Muscle of leg (tissue), 11 donors: Measurements from ENCODE around the gene NLRP1. TPM values are rescaled to one million over a fixed set of nuclear protein-coding genes. Genes with fewer than 3 reads are reported as not detected.
A peak's percentile ranks its signal among the peaks of the same experiment; 100 is the strongest.

Experiments used
- DNase-seq: peaks from one replicate; pipeline ENCODE4 v3.0.0; 2013
- H3K27ac ChIP-seq: one replicate; pipeline ENCODE4 v1.5.1; 2013; ENCODE audit warnings: mild to moderate bottlenecking, low read length, control low read depth
- H3K27me3 ChIP-seq: one replicate; pipeline ENCODE4 v1.6.1; 2013; ENCODE audit warnings: low read length; ENCODE audit not compliant: control insufficient read depth, insufficient read depth
- H3K36me3 ChIP-seq: one replicate; pipeline ENCODE4 v1.6.1; 2013; ENCODE audit warnings: low read length; ENCODE audit not compliant: control insufficient read depth, insufficient read depth
- H3K4me1 ChIP-seq: one replicate; pipeline ENCODE4 v1.6.1; 2013; ENCODE audit warnings: low read length; ENCODE audit not compliant: control insufficient read depth, insufficient read depth
- H3K4me3 ChIP-seq: one replicate; pipeline ENCODE4 v1.5.1; 2013; ENCODE audit warnings: low read length, control low read depth
- H3K9me3 ChIP-seq: replicated peaks from 2 replicates; pipeline ENCODE4 v1.6.1; 2013; ENCODE audit warnings: low read depth, low read length; ENCODE audit not compliant: control insufficient read depth
- WGBS: methylation state at CpG from one replicate; pipeline ENCODE4 v1.1.5; 2013; ENCODE audit warnings: missing lambda C conversion rate; ENCODE audit not compliant: insufficient coverage; 5-methylcytosine and 5-hydroxymethylcytosine counted together
- polyA plus RNA-seq, 8 donors: library from polyadenylated mRNA; unstranded; fragments of 120-200 nt; gene quantifications; one replicate each; pipeline versions ENCODE4 v1.2.1 to v1.2.3, GENCODE V29; 2013; ENCODE audit warnings: inconsistent platforms in 1 of 8, low replicate concordance in 1 of 8; ENCODE audit not compliant: insufficient read length in 8 of 8, insufficient read depth in 1 of 8
- total RNA-seq: library from RNA; stranded (reverse); fragments of 120-200 nt; gene quantifications from one replicate; pipeline ENCODE4 v1.2.4, GENCODE V29; 2013

NLRP1 gene
- total and polyA plus RNA-seq, 9 donors = 53.6 to 77.2 (median 66.4) TPM

- Histone ChIP-seq H3K9me3 (no peaks in the 10 kb centered on the region), H3K27ac (no peak overlapping the region), H3K4me3 (no peak overlapping the region), H3K4me1 (no peaks in the 10 kb centered on the region), H3K36me3 (no peaks in the 10 kb centered on the region), H3K27me3 (no peaks in the 10 kb centered on the region)
- 100% methylated on average over 3 of the region's 9 CpGs for WGBS
- no peak for DNase-seq
These were observed 23.8 kb downstream of the NLRP1 start for GRCh38 chr17:5560361-5560988.

GRCh38 chr17:5558815-5559785, 25.2 kb downstream of the NLRP1 start:
- Histone ChIP-seq H3K9me3 (no peaks in the 10 kb centered on the region), H3K36me3 (no peaks in the 10 kb centered on the region), H3K27me3 (no peaks in the 10 kb centered on the region), H3K27ac (no peak overlapping the region), H3K4me3 (no peak overlapping the region), H3K4me1 (no peaks in the 10 kb centered on the region)
- no peak for DNase-seq
- 87% methylated on average over 15 of the region's 16 CpGs for WGBS

- Histone ChIP-seq H3K9me3 (no peaks in the 10 kb centered on the region), H3K4me3 (no peak overlapping the region), H3K36me3 (no peaks in the 10 kb centered on the region), H3K27me3 (no peaks in the 10 kb centered on the region), H3K4me1 (no peaks in the 10 kb centered on the region), H3K27ac (no peak overlapping the region)
- WGBS = 83% methylated on average over 2 of the region's 6 CpGs
- no peak for DNase-seq
These were observed 26.3 kb downstream of the NLRP1 start for GRCh38 chr17:5557990-5558389.

GRCh38 chr17:5557485-5557884, 26.8 kb downstream of the NLRP1 start:
- Histone ChIP-seq H3K36me3 (no peaks in the 10 kb centered on the region), H3K27ac (no peak overlapping the region)

GRCh38 chr17:5555254-5555653, 29.1 kb downstream of the NLRP1 start:
- Histone ChIP-seq H3K4me3 (no peak overlapping the region), H3K27me3 (no peaks in the 10 kb centered on the region), H3K36me3 (no peaks in the 10 kb centered on the region), H3K4me1 (no peaks in the 10 kb centered on the region), H3K27ac (no peak overlapping the region), H3K9me3 (no peaks in the 10 kb centered on the region)
- DNase-seq = no peak
- 45% methylated on average over 3 of the region's 3 CpGs for WGBS

More at GRCh38 chr17:5557485-5557884, 26.8 kb downstream of the NLRP1 start:
- no peaks in the 10 kb centered on the region for H3K27me3 ChIP-seq
- WGBS = 69% methylated on average over 6 of the region's 8 CpGs
- no peak for DNase-seq
- H3K4me1 ChIP-seq = no peaks in the 10 kb centered on the region
- H3K9me3 ChIP-seq = no peaks in the 10 kb centered on the region
- no peak overlapping the region for H3K4me3 ChIP-seq

GRCh38 chr17:5553479-5553878, 30.8 kb downstream of the NLRP1 start:
- H3K27ac ChIP-seq = no peak overlapping the region
- H3K36me3 ChIP-seq = no peaks in the 10 kb centered on the region
- 78% methylated on average over 1 of the region's 3 CpGs for WGBS
- no peaks in the 10 kb centered on the region for H3K27me3 ChIP-seq
- no peak overlapping the region for H3K4me3 ChIP-seq
- H3K9me3 ChIP-seq = no peaks in the 10 kb centered on the region
- DNase-seq = no peak
- no peaks in the 10 kb centered on the region for H3K4me1 ChIP-seq

GRCh38 chr17:5552841-5553240, 31.5 kb downstream of the NLRP1 start:
- Histone ChIP-seq H3K4me1 (no peaks in the 10 kb centered on the region), H3K4me3 (no peak overlapping the region), H3K9me3 (no peaks in the 10 kb centered on the region), H3K27ac (no peak overlapping the region), H3K27me3 (no peaks in the 10 kb centered on the region), H3K36me3 (no peaks in the 10 kb centered on the region)
- no peak for DNase-seq

- no peak overlapping the region for H3K4me3 ChIP-seq
- H3K36me3 ChIP-seq = no peaks in the 10 kb centered on the region
- H3K9me3 ChIP-seq = no peaks in the 10 kb centered on the region
- WGBS = 60% methylated on average over 6 of the region's 9 CpGs
- H3K27me3 ChIP-seq = no peaks in the 10 kb centered on the region
- DNase-seq = peak; percentile 29
- H3K4me1 ChIP-seq = peaks cover 4% of the 10 kb centered on the region
- H3K27ac ChIP-seq = no peak overlapping the region
These were observed 39.0 kb downstream of the NLRP1 start for GRCh38 chr17:5545051-5545987.

GRCh38 chr17:5544115-5544514, 40.2 kb downstream of the NLRP1 start:
- Histone ChIP-seq H3K27ac (no peak overlapping the region), H3K4me1 (peaks cover 4% of the 10 kb centered on the region), H3K9me3 (no peaks in the 10 kb centered on the region), H3K36me3 (no peaks in the 10 kb centered on the region), H3K4me3 (no peak overlapping the region), H3K27me3 (no peaks in the 10 kb centered on the region)
- no peak for DNase-seq
- WGBS = no CpG with 5 or more reads among the region's 2 CpGs
